Cardiac fibroblast (primary cell): ENCODE measurements around the gene CD300LG.
"Not testable (repeated sequence)": the region's sequence is repeated elsewhere in the genome, so short reads cannot be mapped to it uniquely, and the experiment has no call there.

Source experiments
- DNase-seq, 2 donors: peaks; one replicate each; pipeline versions ENCODE4 v3.0.0 to v3.0.0-alpha.2; 2010; ENCODE audit warnings: low read depth in 2 of 2
- H3K4me3 ChIP-seq, 2 donors: replicated peaks in 1 of 2; 1 replicate in 1 of 2; 2 replicates in 1 of 2; pipeline ENCODE4 v1.5.1; 2011; ENCODE audit warnings: low read depth in 2 of 2, low read length in 2 of 2, mild to moderate bottlenecking in 2 of 2, moderate library complexity in 1 of 2
- CTCF ChIP-seq: IDR thresholded peaks from one replicate; pipeline ENCODE4 v1.5.1; 2011; ENCODE audit warnings: low read depth, mild to moderate bottlenecking, low read length, inconsistent platforms

The CD300LG gene

DNA sequence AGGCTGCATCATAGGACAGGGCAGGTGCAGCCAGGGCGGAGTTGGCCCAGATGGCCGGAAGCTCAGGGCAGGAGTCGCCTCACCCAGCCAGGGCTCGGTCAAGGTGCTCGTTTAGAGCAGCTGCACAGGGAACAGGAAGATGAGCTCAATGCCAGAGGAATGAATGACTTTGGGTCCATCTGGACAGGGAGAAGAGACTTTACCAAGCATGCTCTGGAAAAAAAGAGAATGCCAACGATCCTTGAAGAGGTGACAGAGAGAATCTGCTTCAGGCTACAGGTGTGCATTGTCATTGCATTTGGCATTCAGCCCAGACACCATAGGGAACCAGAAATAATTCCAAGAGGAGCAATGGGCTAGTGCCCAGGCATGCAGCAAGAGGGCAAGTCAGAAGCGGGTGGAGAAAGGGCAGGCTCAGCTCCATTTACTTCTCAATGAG, 7.3 kb upstream of the CD300LG start:
- no peak for DNase-seq
- H3K4me3 ChIP-seq: no peak overlapping the region
- no peak for TF ChIP-seq CTCF

GRCh38 chr17:43840814-43841213, 6.2 kb upstream of the CD300LG start:
- DNase-seq: peak; percentile 26 to 75
- TF ChIP-seq CTCF: peak; percentile 31
- no peak overlapping the region for H3K4me3 ChIP-seq

DNA sequence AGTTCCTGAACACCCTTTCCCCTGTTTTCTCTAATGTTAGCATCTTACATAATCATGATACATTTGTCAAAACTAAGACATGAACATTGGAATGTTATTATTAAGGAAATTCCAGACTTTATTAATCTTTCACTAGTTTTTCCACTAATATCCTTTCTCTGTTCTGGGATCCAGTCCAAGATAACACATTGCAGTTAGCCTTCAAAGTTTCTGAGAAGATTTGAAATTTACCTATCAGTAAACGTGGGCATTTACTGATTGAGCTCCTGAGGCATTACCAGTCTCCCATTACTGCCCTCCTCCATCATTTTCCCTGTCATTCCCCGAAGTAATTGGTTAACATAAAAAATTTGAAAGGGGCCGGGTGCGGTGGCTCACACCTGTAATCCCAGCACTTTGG, 5.7 kb upstream of the CD300LG start:
- peak in 1 of 2 donors; percentile 11 for DNase-seq
- TF ChIP-seq CTCF: no peak
- H3K4me3 ChIP-seq: no peak overlapping the region

DNA sequence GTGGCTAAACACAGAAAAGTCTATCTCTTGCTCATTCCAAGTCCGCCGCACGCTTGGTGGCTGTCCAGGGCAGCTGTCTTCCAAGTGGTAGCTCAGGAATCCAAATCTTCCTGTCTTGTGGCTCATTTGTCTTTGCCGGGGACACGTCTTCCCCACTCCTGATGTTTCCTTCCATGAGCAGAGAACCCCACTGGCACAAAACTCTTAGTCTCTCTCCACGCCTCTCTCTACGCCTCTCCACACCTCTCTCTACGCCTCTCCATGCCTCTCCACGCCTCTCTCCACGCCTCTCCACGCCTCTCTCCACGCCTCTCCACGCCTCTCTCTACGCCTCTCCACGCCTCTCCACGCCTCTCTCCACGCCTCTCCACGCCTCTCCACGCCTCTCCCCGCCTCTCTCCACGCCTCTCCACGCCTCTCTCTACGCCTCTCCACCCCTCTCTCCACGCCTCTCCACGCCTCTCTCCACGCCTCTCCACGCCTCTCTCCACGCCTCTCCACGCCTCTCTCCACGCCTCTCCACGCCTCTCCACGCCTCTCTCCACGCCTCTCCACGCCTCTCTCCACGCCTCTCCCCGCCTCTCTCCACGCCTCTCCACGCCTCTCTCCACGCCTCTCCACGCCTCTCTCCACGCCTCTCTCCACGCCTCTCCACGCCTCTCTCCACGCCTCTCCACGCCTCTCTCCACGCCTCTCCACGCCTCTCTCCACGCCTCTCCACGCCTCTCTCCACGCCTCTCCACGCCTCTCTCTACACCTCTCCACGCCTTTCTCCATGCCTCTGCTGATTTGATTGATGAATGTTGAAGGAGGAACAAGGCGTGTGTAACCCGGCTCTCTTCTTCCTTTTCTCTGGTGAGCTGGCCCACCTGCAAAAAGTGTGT, 4.6 kb upstream of the CD300LG start:
- H3K4me3 ChIP-seq: not testable (repeated sequence)
- peak in 1 of 2 donors; percentile 28 for DNase-seq

DNA sequence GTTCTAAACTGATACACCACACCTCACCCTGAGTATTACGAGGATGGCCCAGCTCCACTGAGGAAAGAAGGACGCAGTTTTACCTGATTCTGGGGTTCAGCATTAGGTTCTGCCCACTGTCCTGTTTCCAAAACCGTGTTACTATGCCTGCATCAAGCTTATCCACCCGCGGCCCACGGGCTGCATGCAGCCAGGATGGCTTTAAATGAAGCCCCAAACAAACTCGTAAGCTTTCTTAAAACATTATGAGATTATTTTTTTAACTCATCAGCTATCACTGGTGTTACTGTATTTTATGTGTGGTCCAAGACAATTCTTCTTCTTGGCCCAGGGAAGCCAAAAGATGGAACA, 4.0 kb upstream of the CD300LG start:
- no peak for TF ChIP-seq CTCF
- no peak overlapping the region for H3K4me3 ChIP-seq
- DNase-seq: no peak

DNA sequence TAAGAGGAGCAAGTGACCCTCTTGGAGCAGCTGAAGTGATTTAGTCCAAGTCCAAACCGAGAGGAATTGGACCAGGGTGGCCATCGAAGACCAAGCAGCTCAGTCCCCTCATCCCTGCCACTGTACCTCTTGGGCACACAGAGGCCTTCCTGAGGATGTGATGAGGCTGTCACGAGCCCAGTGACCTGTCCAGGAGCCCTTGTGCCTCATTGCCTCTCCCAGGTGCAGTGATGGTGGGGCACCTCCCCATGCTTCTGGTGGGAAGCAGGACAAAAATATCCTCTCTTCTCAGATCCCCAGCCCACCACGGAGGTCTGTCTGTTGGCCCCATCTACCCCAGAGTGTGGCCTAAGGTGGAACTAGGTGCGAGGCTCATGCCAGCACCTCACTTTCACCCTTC, 2.7 kb upstream of the CD300LG start:
- no peak overlapping the region for H3K4me3 ChIP-seq
- TF ChIP-seq CTCF: no peak
- no peak for DNase-seq

DNA sequence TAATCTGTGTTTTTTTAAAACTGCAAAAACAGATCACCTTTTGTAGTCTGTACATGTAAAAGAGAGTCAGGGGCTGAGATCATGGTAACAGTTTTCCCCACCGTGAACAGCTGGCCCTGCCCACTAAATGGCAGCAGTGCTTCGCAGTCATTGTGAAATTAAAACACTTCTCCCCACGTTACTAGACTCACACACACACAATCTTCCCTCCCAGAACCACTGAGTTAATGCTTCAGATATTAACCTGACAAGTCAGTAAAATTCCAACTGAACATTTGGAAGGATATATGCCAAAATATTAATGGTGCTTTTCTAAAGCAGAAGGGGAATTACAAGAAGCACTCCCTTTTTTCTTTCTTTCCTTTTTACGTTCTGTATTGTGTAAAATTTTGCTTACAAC, 1.2 kb upstream of the CD300LG start:
- no peak for TF ChIP-seq CTCF
- H3K4me3 ChIP-seq: no peak overlapping the region
- no peak for DNase-seq
